Measurements from ENCODE around the gene VPS18.

VPS18 gene

DNA sequence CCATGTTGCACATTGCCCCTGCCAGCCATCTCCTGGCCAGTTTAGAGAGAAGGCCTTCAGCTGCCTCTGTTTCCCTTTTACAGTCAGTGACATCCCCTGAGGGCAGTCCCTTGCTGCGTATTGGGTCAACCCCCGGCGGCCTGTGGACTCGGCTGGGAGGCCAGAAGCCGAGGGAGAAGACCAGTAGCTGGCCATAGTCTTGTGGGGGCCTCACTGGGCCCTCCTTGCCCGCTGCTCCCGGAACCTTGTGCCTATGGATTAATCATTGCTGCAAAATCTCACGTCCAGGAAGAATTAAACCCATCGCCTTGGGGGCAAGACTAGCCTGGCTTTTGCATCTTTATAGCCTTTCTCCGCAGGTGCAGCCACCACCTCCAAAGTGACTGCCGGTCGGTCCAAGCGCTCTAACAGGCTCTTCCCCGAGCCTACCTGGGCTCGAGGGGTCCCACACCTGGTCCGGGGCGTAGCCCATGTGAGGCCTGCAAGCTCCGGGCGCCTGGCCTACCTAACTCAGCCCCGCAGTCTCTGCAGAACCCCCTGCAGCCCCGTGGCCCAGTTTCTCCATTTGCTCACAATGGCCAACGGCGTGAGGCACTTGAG lies 58.2 kb downstream of the VPS18 start:
- DNase-seq (ENCODE audit: low read depth in 3 of 3, low spot score in 1 of 3): no peak

DNA sequence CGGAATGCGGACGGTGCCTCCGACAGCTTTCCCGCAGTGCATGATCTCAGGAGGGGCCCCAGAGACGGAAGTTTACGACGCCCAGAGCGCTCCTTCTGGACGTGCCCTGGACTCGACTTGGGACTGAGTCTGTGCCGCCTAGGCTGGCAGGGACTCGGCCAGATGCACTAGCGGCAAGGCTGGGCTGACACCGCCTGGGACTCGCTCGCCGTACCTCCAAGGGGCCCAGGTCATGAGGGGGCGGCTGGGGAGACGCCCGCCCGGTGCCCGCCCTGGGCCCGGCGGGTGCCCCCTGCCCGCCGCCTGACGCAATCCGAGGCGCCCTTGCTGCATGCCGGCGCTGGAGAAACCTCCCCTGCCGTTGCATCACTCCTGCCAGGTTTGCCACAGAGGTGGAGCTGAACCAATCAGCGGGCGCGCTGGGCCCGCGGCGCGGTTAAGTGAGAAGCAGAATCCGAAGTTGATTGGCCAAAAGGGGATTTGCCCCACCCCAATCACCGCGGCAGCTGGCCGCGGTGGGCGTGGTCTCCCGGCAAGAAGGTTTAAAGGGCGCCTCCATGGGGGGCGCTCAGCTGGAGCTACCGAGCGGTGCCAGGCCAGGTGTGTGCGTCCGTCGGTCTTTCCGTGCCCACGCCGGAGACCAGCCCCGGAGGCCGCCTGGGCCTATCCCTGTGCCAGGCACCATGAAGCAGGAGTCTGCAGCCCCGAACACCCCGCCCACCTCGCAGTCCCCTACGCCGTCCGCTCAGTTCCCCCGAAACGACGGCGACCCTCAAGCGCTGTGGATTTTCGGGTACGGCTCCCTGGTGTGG lies 58.9 kb downstream of the VPS18 start, which contains the start of gene CHAC1:
Gene CHAC1, plus strand, starts transcription at position 571 of the 812 bp plus-strand sequence. Its CDS starts 113 bp downstream, at position 684.
- peak; percentile 88 to 92 (median 91) for DNase-seq (ENCODE audit: low read depth in 3 of 3, low spot score in 1 of 3)

All from stimulated activated CD4-positive, alpha-beta T cell treated with anti-CD3 and anti-CD28 coated beads, TNF-alpha, amount 100 ng/mL, for 1 hour (primary cell).